NCI-H460 (cell line): ENCODE data around the gene MAP1A. TPM values are rescaled to one million over a fixed set of nuclear protein-coding genes. Genes with fewer than 3 reads are reported as not detected.
"Not testable (repeated sequence)": the region's sequence is repeated elsewhere in the genome, so short reads cannot be mapped to it uniquely, and the experiment has no call there.

Experiments used
- DNase-seq: peaks from one replicate; pipeline ENCODE4 v3.0.0-alpha.2; 2016; ENCODE audit warnings: low read depth; ENCODE audit errors: extremely low read depth
- total RNA-seq: library from RNA; depleted of rRNA; stranded (reverse); fragments of >200 nt; shearing (Covaris generic); gene quantifications from 2 replicates; pipeline ENCODE4 v1.2.3, GENCODE V29; 2014

Gene MAP1A
- total RNA-seq, 1 experiment from 2014 or later, result 7.7 TPM

DNA sequence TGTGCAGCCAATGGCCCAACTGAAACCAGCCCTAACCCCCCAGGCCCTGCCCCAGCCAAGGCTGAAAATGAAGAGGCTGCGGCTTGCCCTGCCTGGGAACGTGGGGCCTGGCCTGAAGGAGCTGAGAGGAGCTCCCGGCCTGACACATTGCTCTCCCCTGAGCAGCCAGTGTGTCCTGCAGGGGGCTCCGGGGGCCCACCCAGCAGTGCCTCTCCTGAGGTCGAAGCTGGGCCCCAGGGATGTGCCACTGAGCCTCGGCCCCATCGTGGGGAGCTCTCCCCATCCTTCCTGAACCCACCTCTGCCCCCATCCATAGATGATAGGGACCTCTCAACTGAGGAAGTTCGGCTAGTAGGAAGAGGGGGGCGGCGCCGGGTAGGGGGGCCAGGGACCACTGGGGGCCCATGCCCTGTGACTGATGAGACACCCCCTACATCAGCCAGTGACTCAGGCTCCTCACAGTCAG is 11.2 kb downstream of the MAP1A start:
- no peak for DNase-seq

DNA sequence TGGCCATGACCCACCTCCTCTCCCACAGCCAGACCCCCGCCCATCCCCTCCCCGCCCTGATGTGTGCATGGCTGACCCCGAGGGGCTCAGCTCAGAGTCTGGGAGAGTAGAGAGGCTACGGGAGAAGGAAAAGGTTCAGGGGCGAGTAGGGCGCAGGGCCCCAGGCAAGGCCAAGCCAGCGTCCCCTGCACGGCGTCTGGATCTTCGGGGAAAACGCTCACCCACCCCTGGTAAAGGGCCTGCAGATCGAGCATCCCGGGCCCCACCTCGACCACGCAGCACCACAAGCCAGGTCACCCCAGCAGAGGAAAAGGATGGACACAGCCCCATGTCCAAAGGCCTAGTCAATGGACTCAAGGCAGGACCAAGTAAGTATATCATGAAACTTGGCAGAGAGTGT is 11.7 kb downstream of the MAP1A start:
- no peak for DNase-seq

DNA sequence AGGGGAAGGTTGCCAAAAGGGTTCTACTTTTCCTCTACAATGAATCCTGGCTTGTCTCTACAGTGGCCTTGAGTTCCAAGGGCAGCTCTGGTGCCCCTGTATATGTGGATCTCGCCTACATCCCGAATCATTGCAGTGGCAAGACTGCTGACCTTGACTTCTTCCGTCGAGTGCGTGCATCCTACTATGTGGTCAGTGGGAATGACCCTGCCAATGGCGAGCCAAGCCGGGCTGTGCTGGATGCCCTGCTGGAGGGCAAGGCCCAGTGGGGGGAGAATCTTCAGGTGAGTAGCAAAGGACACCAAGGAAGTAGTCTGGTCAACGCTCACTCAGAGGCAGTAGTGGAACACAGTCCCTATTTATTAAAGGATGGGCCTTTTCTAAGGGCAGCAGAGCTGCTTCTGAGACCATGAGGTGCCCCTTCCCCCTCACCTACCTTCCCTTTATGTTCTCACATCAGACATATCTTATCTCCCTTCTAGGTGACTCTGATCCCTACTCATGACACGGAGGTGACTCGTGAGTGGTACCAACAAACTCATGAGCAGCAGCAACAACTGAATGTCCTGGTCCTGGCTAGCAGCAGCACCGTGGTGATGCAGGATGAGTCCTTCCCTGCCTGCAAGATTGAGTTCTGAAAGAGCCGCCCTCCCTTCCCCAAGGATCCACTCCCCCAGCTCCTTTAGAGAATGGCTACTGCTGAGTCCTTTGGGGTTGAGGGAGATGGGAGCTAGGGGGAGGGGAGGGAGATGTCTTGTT is 12.4 kb downstream of the MAP1A start:
- DNase-seq, result no peak

DNA sequence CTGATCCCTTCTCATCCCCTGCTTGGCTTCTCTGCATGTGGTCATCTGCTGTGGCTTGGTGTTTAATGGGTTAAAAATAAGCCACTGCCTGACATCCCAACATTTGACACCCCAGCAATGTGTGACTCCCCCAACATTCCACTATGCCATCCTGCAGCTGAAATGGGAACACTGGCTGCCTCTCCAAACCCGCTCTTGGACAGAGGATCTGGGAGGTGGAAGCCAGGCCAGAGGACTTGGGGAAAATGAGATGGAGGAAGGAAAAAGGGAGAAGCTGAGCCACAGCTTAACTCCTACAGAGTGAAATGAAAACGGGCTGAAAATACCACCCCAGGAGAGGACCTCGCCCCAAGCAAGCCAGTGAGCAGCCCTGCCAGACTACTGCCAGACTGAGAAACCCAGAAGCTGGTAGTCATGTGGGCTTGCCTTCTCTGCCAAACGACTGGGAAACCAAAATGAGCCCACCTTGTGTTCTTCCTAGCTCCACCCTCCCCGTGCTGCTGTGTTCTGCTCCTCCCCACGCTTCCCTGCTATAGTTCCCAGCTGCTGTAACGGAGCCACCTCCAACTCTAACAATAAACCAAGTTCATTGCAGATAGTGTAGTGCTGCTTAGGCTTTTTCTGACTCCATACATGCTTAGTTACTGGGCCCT is 13.7 kb downstream of the MAP1A start:
- DNase-seq, result no peak

DNA sequence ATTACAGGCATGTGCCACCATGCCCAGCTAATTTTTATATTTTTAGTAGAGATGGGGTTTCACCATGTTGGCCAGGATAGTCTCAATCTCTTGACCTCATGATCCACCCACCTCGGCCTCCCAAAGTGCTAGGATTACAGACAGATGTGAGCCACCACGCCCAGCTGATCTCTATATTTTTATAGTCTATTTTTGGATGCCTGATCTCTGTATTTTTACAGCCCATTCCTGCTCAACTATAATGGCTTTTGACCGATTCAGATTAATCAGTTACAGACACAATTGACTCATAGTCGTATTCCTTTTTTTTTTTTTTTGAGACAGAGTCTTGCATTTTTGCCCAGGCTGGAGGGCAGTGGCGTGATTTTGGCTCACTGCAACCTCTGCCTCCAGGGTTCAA is 15.4 kb downstream of the MAP1A start:
- not testable (repeated sequence) for DNase-seq

DNA sequence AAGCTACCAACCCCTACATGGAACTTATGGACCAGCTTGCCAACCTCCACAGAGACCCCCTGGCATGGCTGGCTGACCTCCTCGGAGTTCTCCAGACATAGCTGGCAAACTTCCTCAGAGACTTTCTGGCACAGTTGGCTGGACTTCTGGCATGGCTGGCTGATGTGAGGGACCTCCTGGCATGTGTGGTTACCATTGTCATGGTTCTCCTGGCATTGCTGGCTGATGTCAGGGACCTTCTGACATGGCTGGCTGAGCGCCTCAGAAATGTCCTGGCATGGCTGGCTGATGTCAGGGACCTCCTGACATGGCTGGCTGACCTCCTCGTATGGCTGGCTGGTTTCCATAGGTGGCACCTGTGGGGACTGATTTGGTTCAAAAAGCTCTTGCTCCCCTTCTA is 17.5 kb downstream of the MAP1A start:
- DNase-seq, result no peak

DNA sequence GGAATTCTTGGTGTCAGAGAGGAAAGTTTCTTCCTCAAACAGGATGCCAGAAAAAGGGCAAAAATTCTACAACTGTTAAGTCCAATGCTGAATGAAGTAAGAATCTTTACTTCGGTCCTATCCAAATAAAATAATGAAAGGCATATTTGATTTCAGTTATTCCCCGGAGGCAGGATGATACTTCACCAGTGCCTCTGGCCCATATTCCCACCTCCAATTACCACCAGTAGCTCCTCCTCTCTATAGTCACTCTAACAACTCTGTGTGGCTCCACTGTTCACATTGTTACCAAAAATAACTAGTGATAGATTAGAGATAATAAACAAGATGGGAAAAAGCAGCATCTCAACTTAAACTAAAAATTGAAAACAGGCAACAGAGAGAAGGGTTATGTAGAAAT is 20.7 kb downstream of the MAP1A start:
- DNase-seq, result no peak

DNA sequence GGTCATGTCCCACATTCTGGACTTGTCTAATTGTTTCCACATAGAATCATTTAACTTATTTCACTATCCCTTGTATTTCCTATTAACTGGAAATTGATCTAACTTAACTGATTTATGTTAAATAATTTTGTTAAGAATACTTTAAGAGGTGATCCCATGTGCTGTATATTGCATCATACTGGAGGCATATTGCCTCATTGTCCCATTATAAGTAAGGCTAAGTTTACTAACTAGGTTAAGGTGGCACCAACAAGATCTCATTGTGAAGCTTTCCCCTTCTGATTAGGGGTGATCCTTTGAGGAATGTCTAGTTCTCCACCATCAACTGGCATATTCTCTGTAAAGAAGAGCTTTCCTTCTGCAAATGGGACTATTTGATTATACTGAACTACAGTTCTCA is 24.4 kb downstream of the MAP1A start:
- DNase-seq, result no peak

DNA sequence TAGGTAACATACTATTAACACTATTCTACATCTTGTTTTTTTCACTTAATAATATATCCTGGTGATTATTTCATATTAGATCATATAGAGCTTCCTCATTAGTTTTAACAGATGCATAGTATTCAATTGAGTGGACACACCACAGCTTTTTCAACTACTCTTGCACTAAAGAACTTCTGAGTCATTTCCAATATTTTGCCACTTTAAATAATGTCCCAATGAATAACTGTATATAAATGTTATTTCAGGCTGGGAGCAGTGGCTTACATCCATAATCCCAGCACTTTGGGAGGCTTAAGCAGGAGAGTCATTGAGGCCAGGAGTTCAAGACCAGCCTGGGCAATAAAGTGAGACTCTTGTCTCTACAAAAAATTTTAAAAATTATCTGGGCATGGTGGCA is 26.9 kb downstream of the MAP1A start:
- DNase-seq, result no peak

DNA sequence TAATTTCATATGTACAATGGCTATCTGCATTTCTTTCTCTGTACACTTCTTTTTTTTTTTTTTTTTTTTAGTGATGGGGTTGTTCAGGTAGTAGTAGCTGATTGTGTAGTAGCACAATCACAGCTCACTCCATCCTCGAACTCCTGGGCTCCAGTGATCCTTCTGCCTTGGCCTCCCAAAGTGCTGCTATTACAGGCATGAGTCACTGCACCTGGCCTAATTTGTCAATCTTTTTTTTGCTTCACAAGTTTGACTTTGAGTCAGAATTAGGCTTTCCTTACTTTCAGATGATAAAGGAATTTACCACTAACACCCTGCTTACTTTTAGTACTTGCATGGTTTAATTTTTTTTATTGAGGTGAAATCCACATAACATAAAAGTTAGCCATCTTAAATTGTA is 28.0 kb downstream of the MAP1A start:
- DNase-seq, result no peak

DNA sequence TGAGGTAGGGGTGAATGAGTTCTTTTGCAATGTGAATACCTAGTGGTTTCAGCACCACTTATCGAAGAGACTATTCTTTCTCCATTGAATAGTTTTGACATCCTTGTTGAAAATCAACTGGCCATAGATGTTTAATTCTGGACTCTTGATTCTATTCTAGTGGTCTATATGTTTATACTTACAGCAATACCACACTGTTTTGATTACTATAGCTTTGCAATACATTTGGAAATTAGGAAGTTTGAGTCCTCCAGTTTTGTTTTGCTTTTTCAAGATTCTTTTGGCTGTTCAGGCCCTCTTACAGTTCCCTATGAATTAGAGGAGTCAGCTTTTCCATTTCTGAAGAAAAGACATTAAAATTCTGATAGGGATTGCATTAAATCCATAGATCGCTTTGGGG is 30.1 kb downstream of the MAP1A start:
- DNase-seq, result no peak

DNA sequence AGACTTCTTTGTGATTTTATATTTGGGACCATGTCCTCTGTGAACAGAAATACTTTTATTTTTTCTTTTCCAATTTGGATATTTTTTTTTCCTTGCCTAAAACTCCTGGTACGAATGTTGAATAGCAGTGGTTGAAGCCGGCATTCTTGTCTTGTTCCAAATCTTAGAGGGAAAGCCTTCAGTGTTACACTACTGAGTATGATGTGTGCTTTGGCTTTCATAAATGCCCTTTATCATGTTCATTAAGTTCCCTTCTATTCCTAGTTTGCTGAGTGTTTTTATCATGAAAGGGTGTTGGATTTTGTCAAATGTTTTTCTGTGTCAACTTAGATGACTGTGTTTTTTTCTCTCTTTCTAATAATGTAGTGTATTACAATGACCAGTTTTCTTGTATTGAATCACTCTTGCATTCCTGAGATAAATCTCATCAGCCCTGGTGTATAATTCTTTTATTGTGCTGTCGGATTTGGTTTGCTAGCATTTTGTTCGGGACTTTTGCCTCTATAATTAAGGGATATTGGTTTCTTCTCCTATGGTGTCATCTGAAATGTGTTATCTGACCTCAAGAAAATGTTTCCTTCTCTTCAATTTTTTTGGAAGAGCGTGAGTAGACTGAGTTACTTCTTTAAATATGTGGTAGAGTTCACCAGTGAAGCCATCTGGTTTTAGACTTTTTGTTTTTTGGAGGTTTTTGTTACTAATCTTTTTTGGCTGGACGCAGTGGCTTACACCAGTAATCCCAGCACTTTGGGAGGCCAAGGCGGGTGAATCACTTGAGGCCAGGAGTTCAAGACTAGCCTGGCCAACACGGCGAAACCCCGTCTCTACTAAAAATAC is 33.3 kb downstream of the MAP1A start:
- no peak for DNase-seq

DNA sequence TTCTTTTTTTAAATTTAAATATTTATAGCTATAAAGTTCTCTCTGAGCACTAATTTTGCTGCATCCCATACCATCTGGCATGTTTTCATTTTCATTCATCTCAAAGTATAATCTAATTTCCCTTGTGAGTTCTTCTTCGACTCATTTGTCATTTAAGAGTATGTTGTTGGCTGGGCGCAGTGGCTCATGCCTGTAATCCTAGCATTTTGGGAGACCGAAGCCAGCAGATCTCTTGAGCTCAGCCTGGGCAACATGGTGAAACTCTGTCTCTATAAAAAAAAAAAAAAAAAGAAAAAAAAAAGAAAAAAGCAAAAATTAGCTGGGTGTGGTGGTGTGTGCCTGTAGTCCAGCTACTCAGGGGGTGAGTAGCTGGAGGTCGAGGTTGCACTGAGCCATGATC is 34.8 kb downstream of the MAP1A start:
- DNase-seq, result no peak

DNA sequence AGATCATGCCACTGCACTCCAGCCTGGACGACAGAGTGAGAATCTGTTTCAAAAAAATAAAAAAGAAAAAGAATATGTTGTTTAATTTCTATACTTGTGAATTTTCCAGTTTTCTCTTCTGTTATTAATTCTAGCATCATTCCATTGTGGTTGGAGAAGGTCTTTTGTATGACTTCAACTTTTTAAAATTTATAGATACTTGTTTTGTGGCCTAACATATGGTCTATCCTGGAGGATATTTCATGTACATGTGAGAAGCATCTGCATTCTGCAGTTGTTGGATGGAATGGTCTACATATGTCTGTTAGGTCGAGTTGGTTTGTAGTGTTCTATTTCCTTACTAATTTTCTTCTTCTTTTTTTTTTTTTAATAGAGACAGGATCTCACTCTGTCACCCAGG is 35.6 kb downstream of the MAP1A start:
- no peak for DNase-seq

DNA sequence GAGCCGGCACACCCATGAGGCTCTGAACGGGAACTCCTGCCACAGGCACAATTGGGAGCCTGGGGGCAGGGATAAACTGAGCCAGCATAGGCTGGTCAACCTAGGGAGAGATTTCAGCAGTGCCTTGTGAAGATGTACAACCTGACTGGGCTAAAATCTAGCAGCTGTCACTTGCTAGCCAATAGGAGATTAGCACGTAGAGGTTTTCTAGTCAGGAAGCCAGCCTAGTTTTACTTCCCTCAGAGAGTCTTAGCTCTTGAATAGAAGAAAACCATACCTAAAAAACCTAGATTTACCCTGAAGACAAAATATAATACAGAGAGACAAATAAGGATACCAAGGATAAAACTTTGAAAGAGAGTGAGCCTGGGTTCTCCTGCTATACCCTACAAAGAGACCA is 45.3 kb downstream of the MAP1A start:
- not testable (repeated sequence) for DNase-seq

DNA sequence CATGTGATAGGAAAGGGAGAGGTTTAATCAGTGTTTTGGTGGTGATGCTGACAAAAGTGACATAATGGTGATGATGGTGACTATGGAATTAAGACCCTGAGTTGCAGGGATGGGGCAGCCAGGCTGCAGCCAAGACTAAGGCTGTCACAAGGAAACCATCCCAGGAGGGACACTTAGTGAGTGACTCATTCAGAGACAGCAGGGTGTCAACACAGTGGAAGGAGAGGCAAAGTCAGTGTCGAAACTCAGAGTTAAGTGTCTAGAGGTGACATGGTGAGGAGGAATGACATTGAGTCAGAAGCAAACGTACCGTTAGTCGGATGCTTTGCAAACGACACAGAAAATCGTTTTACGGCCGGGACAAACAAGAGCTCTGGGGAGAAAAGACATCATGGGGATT is 46.4 kb downstream of the MAP1A start:
- DNase-seq, result not testable (repeated sequence)

DNA sequence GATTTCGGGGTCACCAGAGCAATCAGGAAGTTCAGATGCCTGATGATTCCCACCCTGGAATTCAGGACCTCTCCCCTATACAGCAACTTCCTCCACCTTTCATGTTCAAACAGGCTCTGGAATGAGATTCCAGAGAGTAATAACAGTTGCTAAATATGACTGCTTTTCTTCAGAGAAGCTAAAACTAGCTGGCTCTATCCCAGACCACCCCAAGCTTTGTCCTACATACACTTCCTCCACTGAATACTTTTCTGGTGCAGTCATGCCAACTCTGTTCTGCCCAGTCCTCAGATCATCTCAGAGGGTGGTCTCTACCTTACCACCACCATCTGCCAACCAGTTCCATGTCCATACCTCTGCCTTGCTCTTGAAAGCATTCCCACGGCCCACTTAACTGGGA is 49.2 kb downstream of the MAP1A start:
- not testable (repeated sequence) for DNase-seq

DNA sequence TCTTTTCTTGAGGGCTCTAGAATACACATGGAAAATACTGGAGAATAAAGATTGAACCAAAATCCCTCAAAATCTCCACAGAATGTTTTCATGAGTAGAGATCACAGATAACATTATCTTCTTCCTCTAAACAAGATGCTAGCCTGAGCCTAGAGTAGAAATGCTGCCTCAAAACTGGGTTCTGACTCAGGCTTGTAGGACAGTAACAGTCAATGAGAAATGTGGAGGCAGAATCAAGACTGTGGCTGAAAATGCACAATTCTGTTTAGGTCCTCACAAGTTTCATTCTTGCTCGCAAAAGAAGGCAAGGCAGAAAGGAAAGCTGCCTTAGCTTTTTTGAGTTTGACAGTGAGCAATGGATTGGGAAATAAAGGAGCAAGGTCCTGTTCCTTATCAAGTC is 57.2 kb downstream of the MAP1A start:
- not testable (repeated sequence) for DNase-seq
